Spinal cord (tissue), 10 donors: Measurements from ENCODE around the gene SPEM3. TPM values are rescaled to one million over a fixed set of nuclear protein-coding genes. Genes with fewer than 3 reads are reported as not detected.

ENCODE experiments used
- DNase-seq, 6 donors: peaks; one replicate each; pipeline versions ENCODE4 v3.0.0 to v3.0.0-alpha.2; 2013 to 2015; ENCODE audit warnings: low spot score in 6 of 6, low read depth in 4 of 6
- H3K27ac ChIP-seq: one replicate; pipeline ENCODE4 v1.5.1; 2013; ENCODE audit warnings: low read depth, low read length, control low read depth
- H3K27me3 ChIP-seq: one replicate; pipeline ENCODE4 v1.6.1; 2013; ENCODE audit warnings: low read length; ENCODE audit not compliant: control insufficient read depth, insufficient read depth
- H3K36me3 ChIP-seq: one replicate; pipeline ENCODE4 v1.6.1; 2013; ENCODE audit warnings: low read length; ENCODE audit not compliant: control insufficient read depth, insufficient read depth
- H3K4me1 ChIP-seq: one replicate; pipeline ENCODE4 v1.6.1; 2013; ENCODE audit warnings: low read length; ENCODE audit not compliant: control insufficient read depth, insufficient read depth
- H3K4me3 ChIP-seq: one replicate; pipeline ENCODE4 v1.5.1; 2013; ENCODE audit warnings: low read depth, low read length, control low read depth
- H3K9me3 ChIP-seq: one replicate; pipeline ENCODE4 v1.6.1; 2013; ENCODE audit warnings: low read length; ENCODE audit not compliant: control insufficient read depth, insufficient read depth
- WGBS: methylation state at CpG from one replicate; pipeline ENCODE4 v1.1.5; 2013; ENCODE audit warnings: missing lambda C conversion rate; ENCODE audit not compliant: insufficient coverage; 5-methylcytosine and 5-hydroxymethylcytosine counted together
- polyA plus RNA-seq, 2 donors: library from polyadenylated mRNA; unstranded; fragments of 120-200 nt; gene quantifications; one replicate each; pipeline ENCODE4 v1.2.1, GENCODE V29; 2013; ENCODE audit not compliant: insufficient read length in 2 of 2
- total RNA-seq, 2 donors: library from RNA; depleted of rRNA in 1 of 2; stranded (reverse); fragments of 120-200 nt in 1 of 2; fragments of >200 nt in 1 of 2; gene quantifications; one replicate each; pipeline versions ENCODE4 v1.2.3 to v1.2.4, GENCODE V29; 2013 to 2014
- donor health status: healthy.

Gene SPEM3
- total and polyA plus RNA-seq, 4 donors, result 0.05 TPM; not detected in 3

- WGBS, result 41% methylated on average over 13 of the region's 18 CpGs
- no peak overlapping the region for H3K27ac ChIP-seq
- H3K4me3 ChIP-seq, result no peak overlapping the region
- peaks cover 28% of the 10 kb centered on the region for H3K4me1 ChIP-seq
- H3K36me3 ChIP-seq, result peaks cover 78% of the 10 kb centered on the region
- H3K9me3 ChIP-seq, result no peaks in the 10 kb centered on the region
- no peak for DNase-seq
- no peaks in the 10 kb centered on the region for H3K27me3 ChIP-seq
These were observed 10.0 kb upstream of the SPEM3 start for GRCh38 chr17:7418472-7419152.

- H3K4me1 ChIP-seq, result peaks cover 24% of the 10 kb centered on the region
- peaks cover 64% of the 10 kb centered on the region for H3K36me3 ChIP-seq
- no peak within 1 kb of the TSS for H3K27ac ChIP-seq
- H3K9me3 ChIP-seq, result no peaks in the 10 kb centered on the region
- DNase-seq, result peak in 3 of 6 donors; percentile 25 to 59 (median 55)
- no peak within 1 kb of the TSS for H3K4me3 ChIP-seq
- H3K27me3 ChIP-seq, result no peaks in the 10 kb centered on the region
- WGBS, result 39% methylated on average over 12 of the region's 17 CpGs
These were observed 8.6 kb upstream of the SPEM3 start, which contains the start of gene SPEM1 for GRCh38 chr17:7419819-7420610. Gene SPEM1 (plus strand): TSS chr17:7420324. CDS start chr17:7420385, 61 bp downstream.

DNA sequence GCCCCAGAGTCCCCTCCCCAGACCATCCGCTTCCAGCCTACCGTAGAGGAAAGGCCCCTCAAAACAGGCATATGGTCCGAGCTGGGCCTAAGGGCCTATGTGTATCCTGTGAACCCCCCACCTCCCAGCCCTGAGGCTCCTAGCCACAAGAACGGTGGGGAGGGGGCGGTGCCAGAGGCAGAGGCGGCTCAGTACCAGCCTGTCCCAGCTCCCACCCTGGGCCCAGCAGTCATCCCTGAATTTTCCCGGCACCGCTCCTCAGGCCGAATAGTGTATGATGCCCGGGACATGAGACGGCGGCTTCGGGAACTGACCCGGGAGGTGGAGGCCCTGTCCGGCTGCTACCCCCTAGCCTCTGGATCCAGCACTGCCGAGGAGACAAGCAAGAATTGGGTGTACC lies 7.5 kb upstream of the SPEM3 start:
- H3K4me3 ChIP-seq, result no peak overlapping the region
- H3K4me1 ChIP-seq, result peaks cover 24% of the 10 kb centered on the region
- no peaks in the 10 kb centered on the region for H3K9me3 ChIP-seq
- H3K36me3 ChIP-seq, result peaks cover 52% of the 10 kb centered on the region
- no peaks in the 10 kb centered on the region for H3K27me3 ChIP-seq
- 94% methylated on average over 16 of the region's 16 CpGs for WGBS
- H3K27ac ChIP-seq, result no peak overlapping the region
- no peak for DNase-seq

DNA sequence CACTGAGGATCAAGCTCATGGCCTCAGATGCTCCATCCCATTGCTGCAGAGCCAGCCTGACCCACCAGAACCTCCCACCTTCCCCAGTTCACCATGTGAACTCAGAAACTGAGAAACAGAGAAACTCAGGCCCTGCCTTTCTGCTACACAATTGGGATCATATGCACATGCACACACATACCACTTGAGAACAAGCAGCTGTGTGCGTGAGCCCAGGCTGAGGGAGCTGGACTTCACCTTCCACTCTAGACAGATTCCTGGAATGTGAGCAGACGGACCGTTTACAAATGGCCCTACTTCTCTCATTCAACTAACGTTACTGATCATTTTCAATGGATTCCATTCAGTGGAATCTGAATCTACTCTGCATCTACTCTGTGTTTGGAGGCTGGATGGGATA lies 5.0 kb upstream of the SPEM3 start:
- H3K4me1 ChIP-seq, result peaks cover 20% of the 10 kb centered on the region
- whole genome bisulfite sequencing, result 100% methylated on average over 1 of the region's 4 CpGs
- H3K27ac ChIP-seq, result no peak overlapping the region
- peaks cover 27% of the 10 kb centered on the region for H3K36me3 ChIP-seq
- DNase-seq, result no peak
- no peak overlapping the region for H3K4me3 ChIP-seq
- no peaks in the 10 kb centered on the region for H3K27me3 ChIP-seq
- H3K9me3 ChIP-seq, result no peaks in the 10 kb centered on the region

DNA sequence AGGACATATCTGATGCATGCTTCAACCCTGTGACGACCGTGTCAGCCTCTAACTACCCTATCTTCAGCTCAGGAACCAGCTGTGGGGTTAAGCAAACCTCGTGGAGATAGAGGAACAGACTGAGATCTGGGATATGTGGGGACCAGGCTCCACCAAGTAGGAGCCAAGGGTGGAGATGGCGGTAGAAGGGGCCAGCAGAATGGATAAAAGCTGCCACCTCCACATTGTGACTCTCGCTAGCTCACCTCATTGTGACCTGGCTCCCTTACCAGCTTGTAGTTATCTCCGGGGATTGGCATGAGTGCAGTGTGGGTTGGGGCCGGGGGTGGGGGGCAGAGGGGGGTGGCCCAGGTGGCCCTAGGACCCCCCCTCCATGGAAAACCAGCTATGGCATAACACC lies 3.3 kb upstream of the SPEM3 start, which contains the start of gene SPEM2:
SPEM2 (plus strand) TSS at position 301 of the 400 bp plus-strand sequence; CDS start at position 374, 73 bp downstream.
- Histone ChIP-seq H3K27ac (no peak within 1 kb of the TSS), H3K4me1 (peaks cover 6% of the 10 kb centered on the region), H3K27me3 (no peaks in the 10 kb centered on the region), H3K9me3 (no peaks in the 10 kb centered on the region), H3K36me3 (peaks cover 14% of the 10 kb centered on the region), H3K4me3 (no peak within 1 kb of the TSS)
- no peak for DNase-seq
- 83% methylated on average over 1 of the region's 7 CpGs for WGBS

GRCh38 chr17:7425756-7426155 lies 2.9 kb upstream of the SPEM3 start:
- Histone ChIP-seq H3K9me3 (no peaks in the 10 kb centered on the region), H3K4me3 (no peak overlapping the region), H3K27ac (no peak overlapping the region), H3K36me3 (peaks cover 9% of the 10 kb centered on the region), H3K4me1 (peaks cover 2% of the 10 kb centered on the region), H3K27me3 (no peaks in the 10 kb centered on the region)
- WGBS, result 96% methylated on average over 7 of the region's 8 CpGs
- no peak for DNase-seq

- Histone ChIP-seq H3K4me1 (no peaks in the 10 kb centered on the region), H3K36me3 (peaks cover 3% of the 10 kb centered on the region), H3K27ac (no peak overlapping the region), H3K9me3 (no peaks in the 10 kb centered on the region), H3K4me3 (no peak overlapping the region), H3K27me3 (no peaks in the 10 kb centered on the region)
- WGBS, result 97% methylated on average over 33 of the region's 33 CpGs
- DNase-seq, result no peak
These were observed 2.3 kb upstream of the SPEM3 start for GRCh38 chr17:7426203-7426863.

- Histone ChIP-seq H3K27ac (no peak overlapping the region), H3K27me3 (no peaks in the 10 kb centered on the region), H3K4me3 (no peak overlapping the region), H3K4me1 (no peaks in the 10 kb centered on the region), H3K36me3 (peaks cover 3% of the 10 kb centered on the region), H3K9me3 (no peaks in the 10 kb centered on the region)
- WGBS, result 92% methylated on average over 29 of the region's 29 CpGs
- DNase-seq, result no peak
These were observed 1.7 kb upstream of the SPEM3 start for GRCh38 chr17:7426896-7427489.

DNA sequence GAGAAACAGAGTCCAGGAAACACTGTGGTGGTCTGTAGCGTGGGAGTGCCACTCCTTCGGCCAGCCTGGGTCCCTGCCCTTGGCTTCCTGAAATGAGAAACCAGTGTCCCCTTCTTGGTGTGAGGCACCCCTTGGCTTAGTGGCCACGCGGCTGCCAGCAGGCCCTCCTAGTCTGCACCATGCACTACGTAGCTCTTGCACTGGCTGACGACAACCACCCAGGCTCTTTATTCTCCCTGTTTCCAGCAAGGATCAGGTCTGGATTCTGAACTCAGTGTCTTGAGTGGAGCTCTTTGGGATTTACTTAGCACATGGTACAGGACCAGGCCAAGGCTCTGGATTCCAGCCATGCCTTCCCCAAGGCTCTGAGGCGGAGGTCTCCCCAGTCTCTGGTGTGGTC lies 1.1 kb upstream of the SPEM3 start:
- Histone ChIP-seq H3K9me3 (no peaks in the 10 kb centered on the region), H3K4me1 (no peaks in the 10 kb centered on the region), H3K36me3 (peaks cover 1% of the 10 kb centered on the region), H3K27me3 (no peaks in the 10 kb centered on the region), H3K4me3 (no peak overlapping the region), H3K27ac (no peak overlapping the region)
- DNase-seq, result no peak
- 88% methylated on average over 7 of the region's 7 CpGs for WGBS
